HCT116 (cell line): Measurements from ENCODE around the gene DDX10. TPM values are rescaled to one million over a fixed set of nuclear protein-coding genes. Genes with fewer than 3 reads are reported as not detected.
A peak's percentile ranks its signal among the peaks of the same experiment; 100 is the strongest.

Experiments used
- ATAC-seq: fragments of 200-7000 bp; cut with Tn5 transposase; 2 replicates; pipeline ENCODE4 v1.9.1; 2020; ENCODE audit warnings: mild to moderate bottlenecking, moderate library complexity
- BruUV-seq: library from RNA; stranded (reverse); fragments of 400-500 nt; replicated peaks from 2 replicates; lab custom pipeline; 2021; lab: Mats Ljungman, UMichigan
- CTCF ChIA-PET: fragments of 300-600 bp; sonication (Branson Sonifier 250); formaldehyde crosslinking; loops from one replicate; lab custom pipeline; 2021; ENCODE audit warnings: antibody characterized with exemption; lab: Charles Lee
- POLR2A ChIA-PET: fragments of 300-600, 350-600 bp; sonication (Branson Sonifier 250); formaldehyde crosslinking; loops from one replicate; lab custom pipeline; 2021; ENCODE audit warnings: antibody characterized with exemption; lab: Charles Lee
- RAD21 ChIA-PET, 2 experiments: fragments of 300-600 bp; sonication (Branson Sonifier 250); formaldehyde crosslinking; loops; one replicate each; lab custom pipeline; 2023; ENCODE audit warnings: low total read pairs in 2 of 2; ENCODE audit not compliant: uncharacterized antibody in 2 of 2, unreplicated experiment in 2 of 2, low non-redundant PET in 1 of 2; lab: Charles Lee
- DNase-seq: peaks from one replicate; pipeline ENCODE4 v3.0.0-alpha.2; 2010; ENCODE audit warnings: low read depth, low spot score
- H2AFZ ChIP-seq: fragments of 200-600 bp; shearing (Covaris generic), sonication (generic); 2 replicates; pipeline ENCODE4 v1.6.1; 2017; ENCODE audit warnings: low read depth, mixed run types, mixed read lengths, antibody characterized with exemption, low read length; ENCODE audit not compliant: poor library complexity, severe bottlenecking
- H3K27ac ChIP-seq: 2 replicates; pipeline ENCODE4 v1.5.1; 2012; ENCODE audit warnings: low read depth, low read length
- H3K27me3 ChIP-seq: fragments of 200-600 bp; sonication (generic); 2 replicates; pipeline ENCODE4 v1.6.1; 2016; ENCODE audit warnings: mixed run types, low read length, mixed read lengths; ENCODE audit not compliant: insufficient read depth
- H3K36me3 ChIP-seq, 2 experiments: fragments of 200-500 bp in 1 of 2; fragments of 200-600 bp in 1 of 2; sonication (Bioruptor generic) in 1 of 2; sonication (generic) in 1 of 2; 2 replicates each; pipeline versions ENCODE4 v1.5.1 to v1.6.1; 2014 to 2016; ENCODE audit warnings: low read length in 2 of 2, inconsistent platforms in 1 of 2, mixed read lengths in 1 of 2, mixed run types in 1 of 2; ENCODE audit not compliant: insufficient read depth in 2 of 2, control insufficient read depth in 1 of 2
- H3K4me1 ChIP-seq, 2 experiments: fragments of 200-600 bp in 1 of 2; sonication (generic) in 1 of 2; 2 replicates each; pipeline versions ENCODE4 v1.5.1 to v1.6.1; 2012 to 2017; ENCODE audit warnings: low read length in 2 of 2, inconsistent platforms in 1 of 2, mild to moderate bottlenecking in 1 of 2, mixed read lengths in 1 of 2, mixed run types in 1 of 2, moderate library complexity in 1 of 2; ENCODE audit not compliant: insufficient read depth in 2 of 2, control insufficient read depth in 1 of 2
- H3K4me2 ChIP-seq: fragments of 200-600 bp; sonication (generic); 2 replicates; pipeline ENCODE4 v1.6.1; 2017; ENCODE audit warnings: mixed run types, low read length, mixed read lengths
- H3K4me3 ChIP-seq, 2 experiments: fragments of 200-600 bp in 1 of 2; sonication (generic) in 1 of 2; replicated peaks in 1 of 2; 2 replicates each; pipeline ENCODE4 v1.5.1; 2011 to 2016; ENCODE audit warnings: low read length in 2 of 2, control low read depth in 1 of 2, low read depth in 1 of 2, mild to moderate bottlenecking in 1 of 2, mixed read lengths in 1 of 2, mixed run types in 1 of 2
- H3K79me2 ChIP-seq: fragments of 200-600 bp; sonication (generic); 2 replicates; pipeline ENCODE4 v1.6.1; 2017; ENCODE audit warnings: mild to moderate bottlenecking, mixed run types, low read length, moderate library complexity, mixed read lengths; ENCODE audit not compliant: insufficient read depth
- H3K9ac ChIP-seq: fragments of 200-600 bp; sonication (generic); 2 replicates; pipeline ENCODE4 v1.6.1; 2016; ENCODE audit warnings: low read length, mixed read lengths
- H3K9me2 ChIP-seq: fragments of 200-600 bp; sonication (generic), shearing (Covaris generic); 2 replicates; pipeline ENCODE4 v1.6.1; 2017; ENCODE audit warnings: mixed run types, mild to moderate bottlenecking, moderate library complexity; ENCODE audit not compliant: insufficient read depth
- H3K9me3 ChIP-seq, 2 experiments: fragments of 200-500 bp in 1 of 2; fragments of 200-600 bp in 1 of 2; sonication (Bioruptor generic) in 1 of 2; sonication (generic) in 1 of 2; 2 replicates each; pipeline ENCODE4 v1.6.1; 2014 to 2017; ENCODE audit warnings: low read length in 2 of 2, mixed read lengths in 2 of 2, inconsistent platforms in 1 of 2, low read depth in 1 of 2, mild to moderate bottlenecking in 1 of 2, mixed run types in 1 of 2, moderate library complexity in 1 of 2; ENCODE audit not compliant: control insufficient read depth in 1 of 2, insufficient read depth in 1 of 2
- H4K20me1 ChIP-seq: fragments of 200-600 bp; sonication (generic), shearing (Covaris generic); 2 replicates; pipeline ENCODE4 v1.6.1; 2017; ENCODE audit warnings: mixed run types, mild to moderate bottlenecking, moderate library complexity; ENCODE audit not compliant: insufficient read depth
- ELF1 ChIP-seq: IDR thresholded peaks from 2 replicates; pipeline ENCODE4 v1.6.1; 2012; ENCODE audit warnings: low read depth, borderline replicate concordance
- EZH2phosphoT487 ChIP-seq: fragments of 200-600 bp; IDR thresholded peaks from 2 replicates; pipeline ENCODE4 v1.6.1; 2018; ENCODE audit warnings: antibody characterized with exemption, borderline replicate concordance
- SRF ChIP-seq: IDR thresholded peaks from 2 replicates; pipeline ENCODE4 v1.6.1; 2012; ENCODE audit warnings: low read depth
- intact Hi-C: fragments of 100-400 bp; cut with micrococcal nuclease; formaldehyde crosslinking; loops from 2 replicates; pipeline ENCODE4 v1.10.0; 2022
- total RNA-seq: library from RNA; stranded (reverse); gene quantifications from one replicate; pipeline ENCODE4 v1.2.1, GENCODE V29; 2021; ENCODE audit not compliant: unreplicated experiment
- TF ChIP-seq, protein P1 (sequence below), 3 experiments: fragments of 200-600 bp in 1 of 3; sonication (generic) in 1 of 3; IDR thresholded peaks in 2 of 3; conservative IDR thresholded peaks in 1 of 3; 2 replicates each; pipeline ENCODE4 v1.5.1; 2012 to 2017; ENCODE audit warnings: low read depth in 2 of 3, low read length in 2 of 3, antibody characterized with exemption in 1 of 3, borderline replicate concordance in 1 of 3, control low read depth in 1 of 3, mild to moderate bottlenecking in 1 of 3, mixed read lengths in 1 of 3, mixed run types in 1 of 3, moderate library complexity in 1 of 3; ENCODE audit not compliant: insufficient read depth in 1 of 3
- TF ChIP-seq, protein P2 (sequence below): IDR thresholded peaks from 2 replicates; pipeline ENCODE4 v1.6.1; 2012
- TF ChIP-seq, protein P3 (sequence below): IDR thresholded peaks from 2 replicates; pipeline ENCODE4 v1.6.1; 2012; ENCODE audit warnings: low read depth

The DDX10 gene
- total RNA-seq, 1 experiment from 2014 or later = 66.5 TPM

DNA sequence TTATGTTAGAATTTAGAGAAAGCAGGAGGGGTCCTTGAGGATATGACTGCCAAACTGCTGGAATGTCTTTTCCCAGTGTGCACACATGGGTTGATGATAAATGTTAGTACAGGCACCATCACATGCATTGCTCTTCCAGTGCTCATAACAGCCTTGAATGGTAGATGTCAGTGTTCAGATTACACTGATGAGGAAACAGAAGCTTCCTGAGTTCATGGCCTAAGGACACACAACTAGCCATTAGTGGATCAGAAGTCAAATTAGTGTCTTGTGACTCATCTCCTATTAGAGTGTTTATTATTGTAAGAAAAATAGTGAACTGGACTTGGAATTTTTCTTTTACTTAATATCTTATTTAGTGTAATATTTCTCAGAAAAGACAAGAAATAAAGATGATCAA lies 241.5 kb downstream of the DDX10 start (continued):
- TF ChIP-seq, protein P1, sequence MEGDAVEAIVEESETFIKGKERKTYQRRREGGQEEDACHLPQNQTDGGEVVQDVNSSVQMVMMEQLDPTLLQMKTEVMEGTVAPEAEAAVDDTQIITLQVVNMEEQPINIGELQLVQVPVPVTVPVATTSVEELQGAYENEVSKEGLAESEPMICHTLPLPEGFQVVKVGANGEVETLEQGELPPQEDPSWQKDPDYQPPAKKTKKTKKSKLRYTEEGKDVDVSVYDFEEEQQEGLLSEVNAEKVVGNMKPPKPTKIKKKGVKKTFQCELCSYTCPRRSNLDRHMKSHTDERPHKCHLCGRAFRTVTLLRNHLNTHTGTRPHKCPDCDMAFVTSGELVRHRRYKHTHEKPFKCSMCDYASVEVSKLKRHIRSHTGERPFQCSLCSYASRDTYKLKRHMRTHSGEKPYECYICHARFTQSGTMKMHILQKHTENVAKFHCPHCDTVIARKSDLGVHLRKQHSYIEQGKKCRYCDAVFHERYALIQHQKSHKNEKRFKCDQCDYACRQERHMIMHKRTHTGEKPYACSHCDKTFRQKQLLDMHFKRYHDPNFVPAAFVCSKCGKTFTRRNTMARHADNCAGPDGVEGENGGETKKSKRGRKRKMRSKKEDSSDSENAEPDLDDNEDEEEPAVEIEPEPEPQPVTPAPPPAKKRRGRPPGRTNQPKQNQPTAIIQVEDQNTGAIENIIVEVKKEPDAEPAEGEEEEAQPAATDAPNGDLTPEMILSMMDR (IDR thresholded peaks at IDR 0.05 in 2 of 3, conservative IDR thresholded peaks at IDR 0.05 in 1 of 3; ENCODE audit: borderline replicate concordance in 1 of 3, insufficient read depth in 1 of 3, low read depth in 2 of 3, low read length in 2 of 3) = no peak

DNA sequence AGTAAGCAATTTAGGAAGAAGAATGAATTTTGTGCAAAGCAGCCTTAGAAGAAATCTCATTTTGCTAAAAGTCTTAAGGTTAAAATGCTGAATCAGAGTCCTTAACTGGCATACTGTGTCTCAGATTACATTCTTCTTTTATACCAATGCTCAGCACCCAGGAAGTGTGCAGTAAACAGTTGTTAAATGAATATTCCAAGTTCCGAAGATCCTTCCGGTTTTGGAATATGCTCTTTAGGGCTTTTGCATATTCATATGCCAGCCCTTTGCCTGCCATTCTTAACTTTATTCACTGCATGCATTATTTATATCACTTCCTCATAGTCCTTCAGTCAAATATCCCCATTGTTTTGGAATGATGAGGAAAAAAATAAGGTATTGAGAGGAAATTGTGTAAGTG lies 242.0 kb downstream of the DDX10 start:
- RAD21 ChIA-PET = no interaction called here
- no peaks in the 10 kb centered on the region for H3K9me3 ChIP-seq
- H3K4me1 ChIP-seq = peaks cover 40 to 66% of the 10 kb centered on the region in 2 experiments
- peak overlapping the region; percentile 88 for H3K27ac ChIP-seq
- DNase-seq (no peak), ATAC-seq (peak; percentile 38)
- CTCF ChIA-PET = no interaction called here
- H3K36me3 ChIP-seq = no peaks in the 10 kb centered on the region
- H3K4me3 ChIP-seq = no peak overlapping the region
- intact Hi-C loops = no loop called here
- no peaks in the 10 kb centered on the region for H3K27me3 ChIP-seq
- no TSS peak for BruUV-seq
- H3K79me2 ChIP-seq = no peaks in the 10 kb centered on the region; the same call in 1 of the 2 replicates
- no peak overlapping the region for H2AFZ ChIP-seq
- H3K9ac ChIP-seq = no peak overlapping the region
- no peaks in the 10 kb centered on the region; the same call in 1 of the 2 replicates for H3K9me2 ChIP-seq
- peak overlapping the region; percentile 51 for H3K4me2 ChIP-seq
- POLR2A ChIA-PET = no interaction called here
- H4K20me1 ChIP-seq = no peaks in the 10 kb centered on the region
- TF ChIP-seq, protein P2, sequence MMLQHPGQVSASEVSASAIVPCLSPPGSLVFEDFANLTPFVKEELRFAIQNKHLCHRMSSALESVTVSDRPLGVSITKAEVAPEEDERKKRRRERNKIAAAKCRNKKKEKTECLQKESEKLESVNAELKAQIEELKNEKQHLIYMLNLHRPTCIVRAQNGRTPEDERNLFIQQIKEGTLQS = 0 out of 2 replicates have a peak, but pooled peaks have one; percentile 1
- peak; percentile 21 for TF ChIP-seq ELF1
- TF ChIP-seq SRF = 0 out of 2 replicates have a peak, but pooled peaks have one; percentile 2
- TF ChIP-seq, protein P3, sequence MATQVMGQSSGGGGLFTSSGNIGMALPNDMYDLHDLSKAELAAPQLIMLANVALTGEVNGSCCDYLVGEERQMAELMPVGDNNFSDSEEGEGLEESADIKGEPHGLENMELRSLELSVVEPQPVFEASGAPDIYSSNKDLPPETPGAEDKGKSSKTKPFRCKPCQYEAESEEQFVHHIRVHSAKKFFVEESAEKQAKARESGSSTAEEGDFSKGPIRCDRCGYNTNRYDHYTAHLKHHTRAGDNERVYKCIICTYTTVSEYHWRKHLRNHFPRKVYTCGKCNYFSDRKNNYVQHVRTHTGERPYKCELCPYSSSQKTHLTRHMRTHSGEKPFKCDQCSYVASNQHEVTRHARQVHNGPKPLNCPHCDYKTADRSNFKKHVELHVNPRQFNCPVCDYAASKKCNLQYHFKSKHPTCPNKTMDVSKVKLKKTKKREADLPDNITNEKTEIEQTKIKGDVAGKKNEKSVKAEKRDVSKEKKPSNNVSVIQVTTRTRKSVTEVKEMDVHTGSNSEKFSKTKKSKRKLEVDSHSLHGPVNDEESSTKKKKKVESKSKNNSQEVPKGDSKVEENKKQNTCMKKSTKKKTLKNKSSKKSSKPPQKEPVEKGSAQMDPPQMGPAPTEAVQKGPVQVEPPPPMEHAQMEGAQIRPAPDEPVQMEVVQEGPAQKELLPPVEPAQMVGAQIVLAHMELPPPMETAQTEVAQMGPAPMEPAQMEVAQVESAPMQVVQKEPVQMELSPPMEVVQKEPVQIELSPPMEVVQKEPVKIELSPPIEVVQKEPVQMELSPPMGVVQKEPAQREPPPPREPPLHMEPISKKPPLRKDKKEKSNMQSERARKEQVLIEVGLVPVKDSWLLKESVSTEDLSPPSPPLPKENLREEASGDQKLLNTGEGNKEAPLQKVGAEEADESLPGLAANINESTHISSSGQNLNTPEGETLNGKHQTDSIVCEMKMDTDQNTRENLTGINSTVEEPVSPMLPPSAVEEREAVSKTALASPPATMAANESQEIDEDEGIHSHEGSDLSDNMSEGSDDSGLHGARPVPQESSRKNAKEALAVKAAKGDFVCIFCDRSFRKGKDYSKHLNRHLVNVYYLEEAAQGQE = no peak
- no peak for TF ChIP-seq EZH2phosphoT487
